Loucy (cell line): ENCODE measurements around the gene FHIT.

Experiments
- EZH2phosphoT487 ChIP-seq: fragments of 200-600 bp; IDR thresholded peaks from 2 replicates; pipeline ENCODE4 v1.6.1; 2018; ENCODE audit warnings: antibody characterized with exemption, mild to moderate bottlenecking, moderate library complexity, borderline replicate concordance
- TF ChIP-seq, protein P1 (sequence below): fragments of 200-600 bp; sonication (generic); conservative IDR thresholded peaks from 2 replicates; pipeline ENCODE4 v1.5.1; 2014; ENCODE audit warnings: mild to moderate bottlenecking, antibody characterized with exemption, low read length

DNA sequence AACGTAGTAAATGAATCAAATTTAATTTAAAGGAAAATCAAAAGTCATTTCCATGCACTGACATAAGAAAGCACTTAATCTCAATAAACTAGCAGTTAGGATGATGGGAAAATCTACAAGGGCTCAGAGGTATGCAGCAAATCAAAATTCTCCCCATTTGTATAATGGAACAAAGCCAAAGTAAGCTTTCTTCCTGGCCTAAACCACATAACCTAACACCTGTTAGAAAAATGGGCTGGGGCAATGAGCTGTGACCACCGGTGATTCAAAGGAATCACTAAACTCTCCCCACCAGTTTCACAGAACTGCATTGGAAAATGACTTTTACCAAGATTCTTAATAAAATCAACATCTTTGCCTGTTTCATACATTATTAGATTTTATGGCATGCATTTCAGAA lies 1024.3 kb downstream of the FHIT start:
- TF ChIP-seq, protein P1, sequence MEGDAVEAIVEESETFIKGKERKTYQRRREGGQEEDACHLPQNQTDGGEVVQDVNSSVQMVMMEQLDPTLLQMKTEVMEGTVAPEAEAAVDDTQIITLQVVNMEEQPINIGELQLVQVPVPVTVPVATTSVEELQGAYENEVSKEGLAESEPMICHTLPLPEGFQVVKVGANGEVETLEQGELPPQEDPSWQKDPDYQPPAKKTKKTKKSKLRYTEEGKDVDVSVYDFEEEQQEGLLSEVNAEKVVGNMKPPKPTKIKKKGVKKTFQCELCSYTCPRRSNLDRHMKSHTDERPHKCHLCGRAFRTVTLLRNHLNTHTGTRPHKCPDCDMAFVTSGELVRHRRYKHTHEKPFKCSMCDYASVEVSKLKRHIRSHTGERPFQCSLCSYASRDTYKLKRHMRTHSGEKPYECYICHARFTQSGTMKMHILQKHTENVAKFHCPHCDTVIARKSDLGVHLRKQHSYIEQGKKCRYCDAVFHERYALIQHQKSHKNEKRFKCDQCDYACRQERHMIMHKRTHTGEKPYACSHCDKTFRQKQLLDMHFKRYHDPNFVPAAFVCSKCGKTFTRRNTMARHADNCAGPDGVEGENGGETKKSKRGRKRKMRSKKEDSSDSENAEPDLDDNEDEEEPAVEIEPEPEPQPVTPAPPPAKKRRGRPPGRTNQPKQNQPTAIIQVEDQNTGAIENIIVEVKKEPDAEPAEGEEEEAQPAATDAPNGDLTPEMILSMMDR: no peak
- TF ChIP-seq EZH2phosphoT487: no peak
